ENCODE results near the gene TTC34.
A peak's percentile ranks its signal among the peaks of the same experiment; 100 is the strongest.
"Not testable (repeated sequence)": the region's sequence is repeated elsewhere in the genome, so short reads cannot be mapped to it uniquely, and the experiment has no call there.

The TTC34 gene

DNA sequence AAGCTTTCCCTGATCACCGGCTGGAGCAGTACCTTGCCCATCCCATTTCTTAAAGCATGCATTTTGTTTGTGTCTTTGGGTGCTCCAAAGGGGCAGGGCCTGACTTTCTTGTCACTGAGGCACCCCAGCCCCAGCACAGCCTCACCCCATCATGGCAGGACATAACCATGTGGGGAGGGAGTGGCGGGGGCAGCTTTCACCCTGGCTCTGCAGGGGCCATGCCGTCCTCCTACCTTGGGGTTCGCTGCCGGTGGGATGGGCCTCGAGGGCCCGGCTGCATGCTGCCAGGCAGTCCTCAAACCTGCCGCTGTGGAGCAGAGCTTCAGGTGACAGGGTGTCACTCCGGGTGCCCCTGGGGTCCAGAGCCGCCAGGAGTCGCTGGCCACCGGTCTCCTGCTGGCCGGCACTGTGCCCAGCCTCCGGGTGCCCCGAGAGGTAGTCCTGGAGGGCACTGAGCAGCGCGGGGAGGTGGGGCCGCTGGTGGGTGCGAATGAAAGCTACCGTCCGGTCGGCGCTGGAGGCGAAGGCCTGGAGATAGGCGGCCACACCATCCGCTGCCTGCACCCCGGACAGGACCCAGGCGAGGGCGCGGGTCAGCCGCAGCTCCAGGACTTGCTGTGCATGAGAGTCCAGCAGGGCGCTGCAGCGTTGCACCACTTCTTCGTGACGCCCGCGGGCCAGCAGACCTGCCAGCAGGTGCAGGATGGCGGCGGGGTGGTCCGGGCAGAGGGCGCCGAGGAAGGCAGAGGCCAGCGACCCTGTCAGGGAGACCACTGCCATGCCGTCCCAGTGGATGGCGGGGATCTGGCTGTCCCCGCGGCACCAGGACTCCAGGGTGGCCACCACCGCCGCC, 1.5 kb downstream of the TTC34 start:
- no peak for DNase-seq (ENCODE audit: low read depth in 2 of 2, low spot score in 1 of 2)

DNA sequence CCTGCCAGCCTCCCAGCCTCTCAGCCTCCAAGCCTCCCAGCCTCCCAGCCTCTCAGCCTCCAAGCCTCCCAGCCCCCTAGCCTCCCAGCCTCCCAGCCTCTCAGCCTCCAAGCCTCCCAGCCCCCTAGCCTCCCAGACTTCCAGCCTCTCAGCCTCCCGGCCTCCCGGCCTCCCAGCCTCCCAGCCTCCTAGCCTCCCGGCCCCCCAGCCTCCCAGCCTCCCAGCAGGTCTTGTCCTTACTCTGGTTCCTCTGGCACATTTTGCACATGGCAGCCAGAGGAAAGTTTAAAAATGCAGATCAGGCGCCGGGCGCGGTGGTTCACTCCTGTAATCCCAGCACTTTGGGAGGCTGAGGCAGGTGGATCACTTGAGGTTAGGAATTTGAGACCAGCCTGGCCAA, 2.5 kb downstream of the TTC34 start:
- DNase-seq (ENCODE audit: low read depth in 2 of 2, low spot score in 1 of 2): not testable (repeated sequence)

DNA sequence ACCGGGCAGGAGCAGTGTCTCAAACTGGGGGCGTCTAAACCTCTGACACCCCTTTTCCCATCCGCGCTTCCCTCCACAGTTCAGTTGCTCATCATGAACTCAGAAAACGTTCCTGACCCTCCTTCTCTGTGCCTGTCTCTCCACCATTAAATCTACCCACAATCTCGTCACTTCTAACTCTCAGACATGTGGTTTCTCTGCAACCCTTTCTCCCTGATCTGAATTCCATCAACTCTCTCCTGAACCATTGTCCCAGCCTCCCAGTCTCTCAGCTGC, 3.8 kb downstream of the TTC34 start:
- DNase-seq (ENCODE audit: low read depth in 2 of 2, low spot score in 1 of 2): no peak

DNA sequence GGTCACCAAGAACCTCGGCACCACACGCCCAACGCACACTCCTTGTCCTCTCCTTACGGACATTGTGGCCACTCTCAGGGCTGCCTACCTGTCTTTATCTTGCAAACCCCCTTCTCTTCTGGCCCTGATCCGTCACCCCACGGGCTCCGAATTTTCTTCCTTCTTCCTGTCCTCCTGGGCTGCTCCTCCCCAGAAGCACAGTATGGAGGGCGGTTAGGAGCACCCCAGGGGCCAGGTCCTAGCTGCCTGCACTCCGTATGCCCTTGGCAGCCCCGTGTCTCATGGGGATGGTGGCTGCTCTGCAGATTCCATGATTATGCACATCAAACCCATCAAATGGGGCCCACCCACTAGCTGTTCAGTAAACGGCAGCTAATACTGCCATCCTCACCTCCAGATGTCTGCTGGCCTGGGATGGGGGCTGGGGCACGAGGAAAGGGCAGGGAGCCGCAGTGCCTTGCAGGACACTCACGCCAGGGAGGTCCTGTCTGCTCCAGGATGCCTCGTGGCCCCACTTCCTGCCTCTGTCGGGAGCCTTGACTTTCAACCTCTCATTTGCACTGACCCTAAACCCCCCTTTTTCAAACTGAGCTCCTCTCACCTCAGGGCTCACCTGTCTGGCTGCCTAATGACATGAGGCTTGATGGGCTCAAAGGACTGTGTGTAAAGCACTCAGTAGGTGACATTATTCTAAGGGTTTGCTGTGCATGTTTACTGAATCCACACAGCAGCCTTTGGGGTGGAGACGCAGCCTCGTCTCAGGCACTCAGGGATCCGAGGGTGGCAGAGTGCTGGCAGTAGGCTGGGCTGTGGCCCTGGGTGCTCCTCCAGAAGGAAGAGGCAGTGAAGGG, 4.4 kb downstream of the TTC34 start:
- DNase-seq (ENCODE audit: low read depth in 2 of 2, low spot score in 1 of 2): no peak

DNA sequence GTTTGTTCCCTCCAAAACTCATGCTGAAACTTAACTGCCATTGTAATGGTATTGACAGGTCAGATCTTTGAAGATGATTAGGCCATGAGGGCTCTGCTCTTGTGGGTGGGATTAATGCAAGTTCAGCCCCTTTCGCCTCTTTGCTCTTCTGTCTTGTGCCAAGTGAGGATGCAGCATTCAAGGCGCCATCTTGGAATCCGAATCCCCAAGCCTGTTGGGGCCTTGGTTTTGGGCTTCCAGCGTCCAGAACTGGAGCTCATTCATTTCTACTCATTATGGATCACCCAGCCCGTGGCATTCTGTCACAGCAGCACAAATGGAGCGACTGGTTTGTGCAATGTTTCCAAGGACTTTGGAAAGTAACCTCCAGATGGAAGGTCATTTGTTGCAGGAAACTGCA, 5.6 kb downstream of the TTC34 start:
- DNase-seq (ENCODE audit: low read depth in 2 of 2, low spot score in 1 of 2): no peak

DNA sequence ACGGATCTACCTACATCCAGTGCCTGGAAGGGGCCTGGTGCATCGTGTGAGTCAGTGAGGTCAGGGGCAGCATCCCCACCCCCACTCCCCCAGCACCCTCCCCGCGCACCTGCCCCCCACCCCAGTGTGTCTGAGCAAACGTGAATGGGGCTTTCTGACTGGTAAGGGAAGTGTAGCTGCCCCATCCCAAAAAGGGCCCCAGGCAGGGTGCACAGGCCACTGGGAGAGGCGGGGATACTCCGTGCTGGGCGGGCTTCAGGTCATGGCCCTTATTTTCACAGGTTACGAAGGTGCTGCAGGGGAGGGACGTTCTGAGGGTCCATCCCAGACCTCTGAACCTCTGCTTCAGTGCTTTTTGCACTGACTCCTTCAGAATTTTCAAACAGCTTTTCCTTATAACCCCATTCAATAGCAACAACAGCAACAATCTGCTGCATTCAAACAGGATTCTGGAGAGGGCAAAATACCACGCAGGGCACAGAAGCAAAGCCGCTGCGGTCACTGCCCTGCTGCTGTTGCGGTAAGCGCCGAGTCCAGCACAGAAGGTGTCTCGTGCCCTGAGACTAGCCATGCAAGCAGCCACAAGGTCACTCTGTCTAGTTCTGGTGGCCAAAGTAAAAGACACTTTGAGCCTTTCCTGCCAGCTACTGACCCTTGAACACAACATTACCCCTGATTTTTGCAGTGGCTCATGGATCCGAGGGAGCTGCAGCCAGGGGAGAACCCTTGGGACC, 10.3 kb downstream of the TTC34 start:
- DNase-seq (ENCODE audit: low read depth in 2 of 2, low spot score in 1 of 2): no peak

DNA sequence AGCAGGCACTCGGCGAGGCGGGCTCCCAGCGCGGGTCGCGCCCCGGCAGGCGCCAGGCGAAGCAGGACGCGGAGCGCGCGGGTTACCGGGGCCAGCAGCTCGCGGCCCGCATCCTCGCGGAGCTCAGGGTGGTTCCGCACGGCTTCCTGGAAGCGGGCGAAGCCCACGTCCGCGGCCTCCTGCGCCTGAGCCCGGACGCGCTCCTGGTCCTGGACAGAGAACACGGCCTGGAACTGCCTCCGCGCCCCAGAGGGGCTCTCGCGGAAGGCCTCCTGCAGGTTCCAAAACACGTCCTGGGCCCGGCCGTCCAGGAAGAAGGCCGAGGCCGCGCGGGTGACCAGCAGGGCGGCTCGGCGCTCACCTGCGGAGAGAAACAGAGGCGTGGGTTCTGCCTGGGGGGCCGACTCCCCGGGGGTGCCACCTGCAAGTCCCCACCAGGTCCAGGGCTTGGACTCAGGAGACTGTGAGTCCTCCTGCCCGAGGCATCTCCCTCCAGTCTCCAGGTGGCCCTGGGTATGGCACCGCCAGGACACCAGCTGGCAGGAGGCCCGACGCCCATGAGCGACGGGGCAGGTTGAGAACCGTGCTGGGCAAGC, 11.4 kb downstream of the TTC34 start:
- DNase-seq (ENCODE audit: low read depth in 2 of 2, low spot score in 1 of 2): no peak

DNA sequence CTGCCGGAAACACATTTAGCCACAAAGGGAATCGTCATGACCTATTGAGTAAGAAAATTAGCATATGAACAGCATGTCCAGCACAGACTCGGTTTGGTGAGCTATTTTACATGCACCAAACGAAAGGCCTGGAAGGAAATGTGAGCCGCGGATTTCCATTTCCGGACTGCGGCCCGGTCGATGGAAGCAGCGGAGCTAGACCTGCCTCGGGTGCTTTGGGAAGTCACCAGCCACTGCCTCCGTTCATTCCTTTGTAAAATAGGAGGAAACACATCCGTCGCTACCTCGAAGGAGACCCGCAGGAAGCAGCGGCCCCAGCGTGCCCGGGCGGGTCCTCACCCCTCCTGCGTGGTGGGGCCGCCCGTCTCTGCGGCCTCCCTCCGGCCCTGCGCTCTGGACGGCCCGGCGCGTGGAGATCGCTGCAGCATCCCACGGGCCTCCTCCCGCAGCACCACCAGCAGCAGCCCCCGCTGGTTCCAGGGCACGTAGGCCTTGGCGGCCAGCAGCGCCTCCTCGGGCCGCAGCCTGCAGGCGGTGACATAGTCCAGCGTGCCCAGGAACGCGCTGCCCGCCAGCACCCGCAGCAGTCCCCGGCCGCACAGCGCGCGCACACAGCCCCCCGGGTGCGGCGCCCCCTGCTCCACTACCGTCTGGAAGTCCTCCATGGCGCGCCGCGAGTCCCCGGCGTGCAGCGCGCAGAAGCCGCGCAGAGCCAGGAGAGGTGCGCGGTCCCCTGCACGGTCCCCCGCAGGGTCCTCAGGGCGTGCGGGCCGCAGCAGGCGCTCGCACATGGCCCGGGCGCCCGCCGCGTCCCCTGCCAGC, 12.1 kb downstream of the TTC34 start:
- DNase-seq (ENCODE audit: low read depth in 2 of 2, low spot score in 1 of 2): no peak

DNA sequence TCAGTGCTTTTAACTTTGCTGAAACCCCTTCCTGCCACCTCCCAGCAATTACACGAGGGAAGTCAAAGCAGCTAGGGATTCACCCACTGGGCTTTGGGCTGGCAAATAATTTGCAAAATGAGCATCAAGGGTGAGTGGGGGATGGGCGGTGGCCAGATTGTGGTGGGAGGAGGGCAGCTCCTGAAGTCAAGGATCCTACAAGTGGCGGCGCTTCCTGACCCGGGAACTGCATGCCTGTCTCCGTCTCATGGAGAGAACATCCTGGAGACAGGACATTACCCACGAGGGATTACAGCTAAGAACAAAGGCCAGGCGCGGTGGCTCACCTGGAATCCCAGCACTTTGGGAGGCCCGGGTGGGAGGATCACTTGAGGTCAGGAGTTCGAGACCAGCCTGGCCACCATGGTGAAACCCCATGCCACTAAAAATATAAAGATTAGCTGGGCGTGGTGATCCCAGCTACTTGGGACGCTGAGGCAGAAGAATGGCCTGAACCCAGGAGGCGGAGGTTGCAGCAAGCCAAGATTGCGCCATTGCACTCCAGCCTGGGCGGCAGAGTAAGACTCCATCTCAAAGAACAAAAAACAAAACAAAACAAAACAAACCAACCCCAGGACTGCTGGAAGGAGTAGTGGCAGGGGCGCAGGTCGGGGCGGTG, 12.9 kb downstream of the TTC34 start:
- DNase-seq (ENCODE audit: low read depth in 2 of 2, low spot score in 1 of 2): no peak

DNA sequence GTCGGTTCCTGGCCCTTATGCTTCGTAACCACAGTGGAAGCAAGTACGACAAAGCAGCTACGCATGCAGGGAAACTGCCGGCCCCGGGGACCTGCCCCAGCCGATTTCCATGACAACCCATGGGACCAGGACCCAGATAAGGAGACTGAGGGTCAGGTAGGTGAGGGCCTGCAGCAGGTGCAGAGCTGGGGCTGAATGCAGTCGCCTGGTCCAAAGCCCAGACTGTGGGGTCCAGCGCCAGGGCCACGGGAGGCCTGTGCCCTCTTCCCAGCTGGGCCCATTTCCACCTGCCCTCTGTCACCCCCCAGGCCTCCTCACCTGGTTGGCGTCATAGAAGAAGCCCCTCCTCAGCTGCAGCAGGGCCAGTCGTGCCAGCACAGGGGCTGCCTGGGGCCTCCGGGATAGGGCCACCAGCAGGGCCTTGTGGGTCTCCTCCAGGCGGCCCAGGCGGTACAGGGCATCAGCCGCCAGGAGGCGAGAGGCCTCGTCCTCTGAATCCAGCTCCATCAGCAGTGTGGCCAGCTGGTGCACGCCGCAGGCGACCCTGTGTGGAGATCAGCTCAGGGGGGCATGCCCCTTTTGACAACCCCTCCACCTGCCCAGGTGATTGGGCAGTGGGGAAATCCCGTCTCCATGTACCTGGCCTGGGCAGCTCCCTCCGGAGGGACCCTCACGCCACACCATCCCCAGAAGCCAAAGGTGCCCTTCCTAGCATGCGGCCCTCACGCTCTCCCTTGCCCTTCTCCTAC, 14.2 kb downstream of the TTC34 start:
- DNase-seq (ENCODE audit: low read depth in 2 of 2, low spot score in 1 of 2): no peak

DNA sequence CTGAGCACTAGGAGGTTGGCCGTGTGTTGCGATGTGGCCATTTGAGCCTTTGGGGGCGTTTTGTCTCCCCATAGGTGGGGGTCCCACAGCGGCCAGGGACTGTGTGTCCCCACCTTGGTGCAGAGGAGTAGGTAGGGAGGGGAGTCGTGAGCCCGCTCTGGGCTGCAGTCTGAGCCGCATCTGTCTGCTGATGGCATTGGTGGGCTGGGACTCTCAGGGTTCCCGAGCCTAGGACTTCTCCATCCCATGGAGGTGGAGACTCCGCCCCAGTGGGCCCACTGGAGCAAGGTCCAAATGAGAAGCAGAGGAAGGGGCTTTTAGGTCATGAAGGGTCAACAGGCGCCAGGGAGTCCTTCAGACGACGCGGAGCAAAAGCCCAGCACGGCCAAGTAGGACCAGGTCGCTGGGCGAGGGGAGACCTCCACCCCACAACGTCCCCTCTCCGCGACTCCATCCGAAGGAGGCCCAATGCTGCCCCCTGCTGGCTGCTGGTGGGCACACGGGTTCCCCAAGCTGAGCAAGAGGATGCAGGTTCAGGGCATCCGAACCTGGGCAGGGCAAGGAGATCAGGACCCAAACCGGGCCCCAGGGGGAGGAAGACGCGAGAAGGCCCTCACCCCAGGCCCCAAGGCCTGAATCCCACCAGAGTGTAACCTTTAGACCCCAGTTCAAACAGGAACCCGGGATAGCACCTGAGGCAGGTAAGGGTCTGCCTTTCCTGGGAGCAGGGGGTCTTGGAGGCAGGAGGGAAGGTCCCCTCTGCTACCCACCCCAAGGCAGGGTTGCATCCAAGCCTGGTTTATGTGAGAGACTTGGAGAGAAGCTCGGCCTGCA, 14.9 kb downstream of the TTC34 start:
- DNase-seq (ENCODE audit: low read depth in 2 of 2, low spot score in 1 of 2): peak; percentile 49 to 60

DNA sequence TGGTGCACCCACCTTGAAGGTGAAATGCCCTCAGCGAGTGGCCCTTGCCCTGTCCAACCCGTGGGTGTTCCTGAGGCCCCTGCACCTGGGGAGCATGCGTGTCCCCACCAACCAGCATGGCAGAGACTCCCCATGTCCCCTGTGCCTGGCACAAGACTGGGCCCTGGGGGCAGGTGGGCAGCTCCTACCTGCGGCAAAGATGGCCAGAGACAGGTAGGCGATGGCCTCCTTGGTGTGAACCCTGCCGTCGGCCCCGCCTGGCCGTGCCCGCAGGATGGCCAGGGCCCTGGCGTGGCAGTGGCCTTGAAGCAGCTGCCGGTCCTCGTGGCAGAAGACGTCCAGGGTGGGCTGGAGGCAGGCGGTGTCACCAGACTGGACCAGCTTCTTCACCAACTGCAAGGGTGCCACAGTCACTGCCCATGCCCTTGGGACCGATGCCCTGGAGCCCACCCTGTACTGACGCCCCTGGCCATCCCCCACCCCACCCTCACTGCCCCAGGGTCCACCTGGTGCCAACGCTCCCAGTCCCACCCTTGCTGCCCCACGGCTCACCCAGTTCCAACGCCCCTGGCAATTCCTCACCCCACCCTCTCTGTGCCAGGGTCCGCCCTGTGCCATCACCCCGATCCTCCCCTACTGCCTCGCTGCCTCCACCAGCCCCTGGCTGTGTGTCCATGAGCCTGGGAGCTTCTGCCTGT, 15.7 kb downstream of the TTC34 start:
- no peak for DNase-seq (ENCODE audit: low read depth in 2 of 2, low spot score in 1 of 2)

DNA sequence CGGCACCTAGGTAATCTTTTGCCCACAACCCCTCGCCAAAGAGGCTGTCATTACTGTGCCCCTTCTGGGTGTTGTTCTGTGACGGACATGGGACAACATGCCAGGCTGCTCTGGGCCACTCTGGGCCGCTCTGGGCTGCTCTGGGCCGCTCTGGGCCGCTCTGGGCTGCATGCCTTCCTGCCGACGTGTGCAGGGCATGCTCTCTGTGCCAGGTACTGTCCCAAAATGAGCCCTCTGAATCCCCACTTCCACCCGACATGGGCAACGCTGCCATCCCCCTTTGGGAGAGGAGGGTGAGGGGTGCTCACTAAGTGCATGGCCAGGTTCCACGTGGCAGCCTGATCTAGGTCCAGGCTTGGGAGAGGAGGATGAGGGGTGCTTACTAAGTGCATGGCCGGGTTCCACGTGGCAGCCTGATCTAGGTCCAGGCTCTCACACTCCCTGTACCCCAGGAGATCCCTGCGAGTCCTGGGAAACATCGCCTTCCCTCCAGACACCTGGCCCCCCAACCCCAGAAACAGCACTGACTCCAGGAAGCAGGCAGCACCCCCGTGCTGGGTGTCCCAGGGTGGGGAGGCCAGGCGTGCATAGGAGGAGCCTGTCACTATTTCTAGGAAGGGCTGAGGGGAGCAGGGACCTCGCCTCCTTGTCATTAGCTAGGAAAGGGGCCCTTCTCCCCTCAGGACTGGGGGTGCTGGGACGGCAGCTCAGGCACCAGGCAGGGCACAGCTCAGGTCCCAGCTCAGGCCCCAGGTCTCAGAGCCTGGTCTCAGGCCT, 16.5 kb downstream of the TTC34 start:
- DNase-seq (ENCODE audit: low read depth in 2 of 2, low spot score in 1 of 2): no peak

DNA sequence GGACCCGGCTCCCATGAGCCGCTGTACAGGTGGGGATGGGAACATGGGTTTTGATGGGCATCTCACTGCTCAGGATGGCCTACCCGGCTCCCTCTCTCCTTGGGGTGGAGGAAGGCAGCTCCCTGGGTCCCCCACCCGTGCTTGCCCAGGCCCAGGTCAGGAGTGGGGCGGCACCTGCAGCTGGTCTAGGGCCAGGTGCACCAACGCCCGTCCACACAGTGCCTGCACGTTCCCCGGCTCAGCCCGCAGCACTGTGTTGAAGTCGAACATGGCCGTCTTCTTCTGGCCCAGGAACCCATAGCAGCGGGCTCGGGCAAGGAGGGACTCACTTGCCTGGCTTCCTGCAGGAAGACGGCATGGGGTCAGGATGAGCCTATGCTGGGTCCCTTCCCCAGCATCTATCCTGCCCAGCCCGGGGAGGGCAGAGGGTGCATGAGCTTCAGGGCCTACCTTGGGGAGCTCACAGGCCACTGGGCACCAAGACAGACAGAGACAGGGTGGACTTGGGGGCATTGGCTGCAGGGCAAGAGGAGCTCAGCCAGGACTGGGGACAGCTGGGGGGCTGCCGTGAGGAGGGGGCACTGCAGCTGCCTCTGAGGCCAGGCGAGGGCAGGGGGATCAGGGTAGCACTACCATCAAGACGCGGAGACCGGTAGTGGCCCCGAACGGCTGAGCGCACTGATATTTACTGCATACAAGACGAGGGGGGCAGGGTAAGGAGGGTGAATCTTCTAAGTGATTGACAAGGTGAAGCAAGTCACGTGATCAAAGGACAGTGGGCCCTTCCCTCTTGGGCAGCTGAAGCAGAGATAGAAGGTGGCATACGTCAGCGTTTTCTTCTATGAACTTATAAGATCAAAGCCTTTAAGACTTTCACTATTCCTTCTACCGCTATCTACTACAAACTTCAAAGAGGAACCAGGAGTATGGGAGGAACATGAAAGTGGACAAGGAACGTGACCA, 17.8 kb downstream of the TTC34 start:
- no peak for DNase-seq (ENCODE audit: low read depth in 2 of 2, low spot score in 1 of 2)

DNA sequence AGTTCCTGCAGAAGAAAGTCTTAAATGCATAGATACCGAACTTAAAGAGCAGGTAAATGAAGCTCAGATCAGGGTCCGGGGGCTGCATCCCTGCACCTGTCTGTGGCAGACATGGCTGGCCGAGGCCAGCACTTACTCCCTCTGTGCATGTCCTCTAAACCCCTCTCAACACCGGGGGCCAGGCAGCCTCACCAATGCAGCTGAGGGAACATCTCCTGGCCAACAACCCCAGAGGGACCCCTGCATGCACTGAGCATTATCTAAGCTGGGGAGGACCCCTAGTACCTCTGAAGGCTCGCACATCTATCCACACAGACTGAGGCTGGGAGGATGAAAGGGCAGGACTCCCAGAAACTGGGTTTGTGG, 18.4 kb downstream of the TTC34 start:
- no peak for DNase-seq (ENCODE audit: low read depth in 2 of 2, low spot score in 1 of 2)

DNA sequence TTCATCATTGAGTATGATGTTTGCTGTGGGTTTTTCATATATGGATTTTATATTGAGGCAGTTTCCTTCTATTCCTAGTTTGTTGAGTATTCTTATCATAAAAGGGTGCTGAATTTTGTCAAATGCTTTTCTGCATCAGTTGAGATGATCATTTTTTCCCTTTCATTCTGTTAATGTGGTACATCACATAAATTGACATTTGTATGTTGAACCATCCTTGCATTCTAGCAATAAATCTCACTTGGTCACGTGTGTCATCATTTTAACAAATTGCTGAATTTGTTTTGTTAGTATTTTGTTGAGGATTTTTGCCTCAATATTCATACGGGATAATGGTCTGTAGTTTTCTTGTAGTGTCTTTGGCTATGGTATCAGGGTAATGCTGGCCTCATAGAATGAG, 19.9 kb downstream of the TTC34 start:
- DNase-seq (ENCODE audit: low read depth in 2 of 2, low spot score in 1 of 2): no peak

Measured in stimulated activated CD8-positive, alpha-beta memory T cell treated with anti-CD3 and anti-CD28 coated beads, Interleukin-4, amount 100 ng/mL, for 1 hour (primary cell).